Endothelial cell of umbilical vein (primary cell): Measurements from ENCODE around the gene CTBS. TPM values are rescaled to one million over a fixed set of nuclear protein-coding genes. Genes with fewer than 3 reads are reported as not detected.

Experiments used
- BruUV-seq: library from RNA; stranded (reverse); fragments of 400-500 nt; replicated peaks from 2 replicates; lab custom pipeline; 2021; lab: Mats Ljungman, UMichigan
- CTCF ChIA-PET: fragments of 300-600, 350-600 bp; sonication (Branson Sonifier 250); formaldehyde crosslinking; loops from one replicate; lab custom pipeline; 2021; ENCODE audit warnings: antibody characterized with exemption, inconsistent platforms; lab: Charles Lee
- POLR2A ChIA-PET: fragments of 300-600, 350-600 bp; sonication (Branson Sonifier 250); formaldehyde crosslinking; loops from one replicate; lab custom pipeline; 2021; ENCODE audit warnings: antibody characterized with exemption, inconsistent platforms; lab: Charles Lee
- DNase-seq: peaks from one replicate; pipeline ENCODE4 v3.0.0-alpha.2; 2011; ENCODE audit warnings: low read depth, low spot score
- FAIRE-seq: peaks from 2 replicates; lab custom pipeline; 2011; peaks lifted over from hg19 to GRCh38; lab: Jason Lieb, UNC
- H2AFZ ChIP-seq: 2 replicates; pipeline ENCODE4 v1.6.0; 2012; ENCODE audit warnings: low read depth, low read length, control low read depth, inconsistent platforms
- H3K27ac ChIP-seq: 2 replicates; pipeline ENCODE4 v1.5.1; 2011; ENCODE audit warnings: low read depth, mild to moderate bottlenecking, control low read depth, low read length, moderate library complexity; ENCODE audit not compliant: insufficient read depth
- H3K27me3 ChIP-seq, 2 experiments: 2 replicates each; pipeline versions ENCODE4 v1.6.0 to v1.6.1; 2011; ENCODE audit warnings: low read length in 2 of 2, mixed read lengths in 1 of 2; ENCODE audit not compliant: control insufficient read depth in 2 of 2, insufficient read depth in 2 of 2
- H3K36me3 ChIP-seq, 2 experiments: 2 replicates in 1 of 2; 3 replicates in 1 of 2; pipeline ENCODE4 v1.5.1; 2011; ENCODE audit warnings: low read length in 2 of 2, mild to moderate bottlenecking in 1 of 2, moderate library complexity in 1 of 2; ENCODE audit not compliant: control insufficient read depth in 2 of 2, insufficient read depth in 2 of 2; ENCODE audit errors: extremely low read depth in 1 of 2
- H3K4me1 ChIP-seq: 3 replicates; pipeline ENCODE4 v1.5.1; 2011; ENCODE audit warnings: mild to moderate bottlenecking, low read length; ENCODE audit not compliant: control insufficient read depth, insufficient read depth; ENCODE audit errors: extremely low read depth
- H3K4me2 ChIP-seq: 2 replicates; pipeline ENCODE4 v1.6.1; 2011; ENCODE audit warnings: low read length, control low read depth, mixed read lengths; ENCODE audit not compliant: insufficient read depth
- H3K4me3 ChIP-seq, 3 experiments: fragments of 200-600 bp in 1 of 3; sonication (generic), shearing (Covaris generic) in 1 of 3; replicated peaks in 1 of 3; 2 replicates each; pipeline ENCODE4 v1.5.1; 2011 to 2016; ENCODE audit warnings: control low read depth in 3 of 3, low read length in 3 of 3, mild to moderate bottlenecking in 2 of 3, inconsistent platforms in 1 of 3, low read depth in 1 of 3, moderate library complexity in 1 of 3; ENCODE audit not compliant: insufficient read depth in 1 of 3
- H3K79me2 ChIP-seq: 2 replicates; pipeline ENCODE4 v1.6.0; 2012; ENCODE audit warnings: low read length, inconsistent platforms; ENCODE audit not compliant: control insufficient read depth, insufficient read depth
- H3K9ac ChIP-seq: replicated peaks from 2 replicates; pipeline ENCODE3; 2011; ENCODE audit warnings: low read length, control low read depth; ENCODE audit not compliant: insufficient read depth; ENCODE audit errors: extremely low read depth
- H3K9me1 ChIP-seq: replicated peaks from 3 replicates; pipeline ENCODE4 v1.6.0; 2011; ENCODE audit warnings: mild to moderate bottlenecking, low read length; ENCODE audit not compliant: control insufficient read depth, insufficient read depth; ENCODE audit errors: extremely low read depth
- H3K9me3 ChIP-seq: replicated peaks from 2 replicates; pipeline ENCODE4 v1.5.1; 2012; ENCODE audit warnings: low read length, inconsistent platforms; ENCODE audit not compliant: control insufficient read depth, insufficient read depth
- H4K20me1 ChIP-seq: replicated peaks from 2 replicates; pipeline ENCODE3; 2011; ENCODE audit warnings: mild to moderate bottlenecking, low read length; ENCODE audit not compliant: control insufficient read depth, insufficient read depth; ENCODE audit errors: extremely low read depth
- EZH2 ChIP-seq: IDR thresholded peaks from 2 replicates; pipeline ENCODE4 v1.6.1; 2012; ENCODE audit warnings: borderline replicate concordance, low read depth, mild to moderate bottlenecking, moderate library complexity, low read length, inconsistent platforms; ENCODE audit not compliant: severe bottlenecking
- FOS ChIP-seq: IDR thresholded peaks from 2 replicates; pipeline ENCODE4 v1.6.1; 2011; ENCODE audit warnings: mild to moderate bottlenecking, low read length, moderate library complexity, borderline replicate concordance; ENCODE audit not compliant: insufficient read depth
- GATA2 ChIP-seq: IDR thresholded peaks from 2 replicates; pipeline ENCODE4 v1.7.0; 2011; ENCODE audit warnings: low read depth, mild to moderate bottlenecking, moderate library complexity, mixed read lengths, low read length; ENCODE audit not compliant: insufficient read length, insufficient read depth
- JUN ChIP-seq: IDR thresholded peaks from 2 replicates; pipeline ENCODE4 v1.6.1; 2011; ENCODE audit warnings: borderline replicate concordance, low read depth; ENCODE audit not compliant: insufficient read length, insufficient read depth
- MAX ChIP-seq: IDR thresholded peaks from 2 replicates; pipeline ENCODE4 v1.6.1; 2011; ENCODE audit not compliant: insufficient read depth, insufficient read length
- MYC ChIP-seq: IDR thresholded peaks from one replicate; pipeline ENCODE4 v1.6.1; 2011; ENCODE audit warnings: mild to moderate bottlenecking, low read depth, low read length
- POLR2A ChIP-seq: IDR thresholded peaks from 2 replicates; pipeline ENCODE4 v1.6.1; 2012; ENCODE audit warnings: low read depth, mild to moderate bottlenecking, control low read depth, low read length
- POLR2AphosphoS5 ChIP-seq: IDR thresholded peaks from 2 replicates; pipeline ENCODE4 v1.6.1; 2012; ENCODE audit warnings: low read depth, mild to moderate bottlenecking, control low read depth, low read length, moderate library complexity; ENCODE audit not compliant: insufficient read depth
- dilution Hi-C: fragments of 300-500 bp; cut with MboI; formaldehyde crosslinking; loops from one replicate; pipeline ENCODE4 v1.15.0; 2019; ENCODE audit warnings: low sequenced_read_pairs; ENCODE audit not compliant: extremely low pct_ligation_motif_present
- intact Hi-C: fragments of 100-400 bp; cut with micrococcal nuclease; formaldehyde crosslinking; loops from one replicate; pipeline ENCODE4 v1.10.0; 2022
- polyA plus RNA-seq, 4 experiments: library from polyadenylated mRNA; depleted of rRNA in 3 of 4; stranded (reverse) in 3 of 4; unstranded in 1 of 4; fragments of >200 nt; gene quantifications; 2 replicates each; pipeline versions ENCODE4 v1.2.1 to v1.2.3, GENCODE V29; 2011 to 2012; ENCODE audit warnings: missing spikeins in 1 of 4
- total RNA-seq: library from RNA; stranded (reverse); gene quantifications from 2 replicates; pipeline ENCODE4 v1.2.3, GENCODE V29; 2021
- TF ChIP-seq, protein P1 (sequence below), 2 donors: IDR thresholded peaks; 1 replicate in 1 of 2; 2 replicates in 1 of 2; pipeline ENCODE4 v1.5.1; 2011; ENCODE audit warnings: low read length in 2 of 2, mild to moderate bottlenecking in 2 of 2, moderate library complexity in 2 of 2, control low read depth in 1 of 2, inconsistent platforms in 1 of 2, low read depth in 1 of 2; ENCODE audit not compliant: insufficient read depth in 1 of 2; ENCODE audit errors: extremely low read depth in 1 of 2

The CTBS gene
- total and polyA plus RNA-seq, 2 donors (not counting 3 experiments of a cell fraction or from before 2014, with no cell fraction given) = 11.4 to 14.3 TPM

GRCh38 chr1:84611796-84612195, 37.6 kb upstream of the CTBS start:
- H3K27ac ChIP-seq = no peak overlapping the region
- peak overlapping the region; percentile 39 for H2AFZ ChIP-seq
- TF ChIP-seq POLR2A (no peak), POLR2AphosphoS5 (no peak), JUN (no peak), EZH2 (no peak), FOS (no peak), GATA2 (no peak), MAX (no peak), MYC (no peak)
- TF ChIP-seq, protein P1, sequence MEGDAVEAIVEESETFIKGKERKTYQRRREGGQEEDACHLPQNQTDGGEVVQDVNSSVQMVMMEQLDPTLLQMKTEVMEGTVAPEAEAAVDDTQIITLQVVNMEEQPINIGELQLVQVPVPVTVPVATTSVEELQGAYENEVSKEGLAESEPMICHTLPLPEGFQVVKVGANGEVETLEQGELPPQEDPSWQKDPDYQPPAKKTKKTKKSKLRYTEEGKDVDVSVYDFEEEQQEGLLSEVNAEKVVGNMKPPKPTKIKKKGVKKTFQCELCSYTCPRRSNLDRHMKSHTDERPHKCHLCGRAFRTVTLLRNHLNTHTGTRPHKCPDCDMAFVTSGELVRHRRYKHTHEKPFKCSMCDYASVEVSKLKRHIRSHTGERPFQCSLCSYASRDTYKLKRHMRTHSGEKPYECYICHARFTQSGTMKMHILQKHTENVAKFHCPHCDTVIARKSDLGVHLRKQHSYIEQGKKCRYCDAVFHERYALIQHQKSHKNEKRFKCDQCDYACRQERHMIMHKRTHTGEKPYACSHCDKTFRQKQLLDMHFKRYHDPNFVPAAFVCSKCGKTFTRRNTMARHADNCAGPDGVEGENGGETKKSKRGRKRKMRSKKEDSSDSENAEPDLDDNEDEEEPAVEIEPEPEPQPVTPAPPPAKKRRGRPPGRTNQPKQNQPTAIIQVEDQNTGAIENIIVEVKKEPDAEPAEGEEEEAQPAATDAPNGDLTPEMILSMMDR (IDR thresholded peaks at IDR 0.05; ENCODE audit: extremely low read depth in 1 of 2, insufficient read depth in 1 of 2, low read depth in 1 of 2, low read length in 2 of 2) = no peak
- POLR2A ChIA-PET = interaction anchor here (0.7 kb wide), 1 partner anchor 75 kb away, joined by 3 read pairs; no protein-coding TSS in a partner anchor
- no peaks in the 10 kb centered on the region for H3K9me1 ChIP-seq
- BruUV-seq = no TSS peak
- H3K27me3 ChIP-seq = no peaks in the 10 kb centered on the region
- H3K4me2 ChIP-seq = no peak overlapping the region
- H3K9ac ChIP-seq = no peak overlapping the region
- intact Hi-C loops (loop anchor here (10.0 kb wide), 1 partner anchor 663 kb away; the partner anchor contains the start of gene BCL10), dilution Hi-C loops (loop anchor here (25.0 kb wide), 1 partner anchor 174 kb away; no protein-coding TSS in a partner anchor)
- CTCF ChIA-PET = interaction anchor here (0.9 to 1.5 kb wide), 4 partner anchors 9 to 324 kb away, joined by 3 to 7 read pairs (median 4); partner anchors contain the start of genes GNG5 and SPATA1
- no peak overlapping the region for H3K4me3 ChIP-seq
- FAIRE-seq (no peak), DNase-seq (peak; percentile 74)
- H3K4me1 ChIP-seq = no peaks in the 10 kb centered on the region
- no peaks in the 10 kb centered on the region for H3K36me3 ChIP-seq
- no peaks in the 10 kb centered on the region for H4K20me1 ChIP-seq
- H3K9me3 ChIP-seq = no peaks in the 10 kb centered on the region
- H3K79me2 ChIP-seq = no peaks in the 10 kb centered on the region
